Activated naive CD4-positive, alpha-beta T cell treated with anti-CD3 and anti-CD28 coated beads for 36 hours (primary cell): ENCODE results near the gene NGF. TPM values are rescaled to one million over a fixed set of nuclear protein-coding genes. Genes with fewer than 3 reads are reported as not detected.

Experiments
- CTCF ChIA-PET: fragments of 350-600 bp; sonication (Branson Sonifier 250); formaldehyde crosslinking; loops from one replicate; lab custom pipeline; 2021; ENCODE audit warnings: antibody characterized with exemption; lab: Charles Lee
- DNase-seq: peaks from one replicate; pipeline ENCODE4 v3.0.0-alpha.2; 2020
- H3K27ac Mint-ChIP-seq: one replicate; pipeline ENCODE4 v1.8.0; 2021; ENCODE audit warnings: mild to moderate bottlenecking, mixed read lengths
- H3K27me3 Mint-ChIP-seq: one replicate; pipeline ENCODE4 v1.8.0; 2021; ENCODE audit warnings: low read depth, mixed read lengths
- H3K36me3 Mint-ChIP-seq: one replicate; pipeline ENCODE4 v1.8.0; 2021; ENCODE audit warnings: low read depth, mixed read lengths
- H3K4me1 Mint-ChIP-seq: one replicate; pipeline ENCODE4 v1.8.0; 2021; ENCODE audit warnings: low read depth, mixed read lengths
- H3K4me3 Mint-ChIP-seq: one replicate; pipeline ENCODE4 v1.8.0; 2021; ENCODE audit warnings: mild to moderate bottlenecking, moderate library complexity, mixed read lengths
- H3K9me3 Mint-ChIP-seq: one replicate; pipeline ENCODE4 v1.8.0; 2021; ENCODE audit warnings: mixed read lengths
- intact Hi-C: fragments of 100-400 bp; cut with micrococcal nuclease; formaldehyde crosslinking; loops from one replicate; pipeline ENCODE4 v1.15.1; 2023
- total RNA-seq, 2 experiments: library from RNA; stranded (reverse); gene quantifications; one replicate each; pipeline ENCODE4 v1.2.3, GENCODE V29; 2021

NGF gene
- total RNA-seq, 2 experiments from 2014 or later, result not detected

DNA sequence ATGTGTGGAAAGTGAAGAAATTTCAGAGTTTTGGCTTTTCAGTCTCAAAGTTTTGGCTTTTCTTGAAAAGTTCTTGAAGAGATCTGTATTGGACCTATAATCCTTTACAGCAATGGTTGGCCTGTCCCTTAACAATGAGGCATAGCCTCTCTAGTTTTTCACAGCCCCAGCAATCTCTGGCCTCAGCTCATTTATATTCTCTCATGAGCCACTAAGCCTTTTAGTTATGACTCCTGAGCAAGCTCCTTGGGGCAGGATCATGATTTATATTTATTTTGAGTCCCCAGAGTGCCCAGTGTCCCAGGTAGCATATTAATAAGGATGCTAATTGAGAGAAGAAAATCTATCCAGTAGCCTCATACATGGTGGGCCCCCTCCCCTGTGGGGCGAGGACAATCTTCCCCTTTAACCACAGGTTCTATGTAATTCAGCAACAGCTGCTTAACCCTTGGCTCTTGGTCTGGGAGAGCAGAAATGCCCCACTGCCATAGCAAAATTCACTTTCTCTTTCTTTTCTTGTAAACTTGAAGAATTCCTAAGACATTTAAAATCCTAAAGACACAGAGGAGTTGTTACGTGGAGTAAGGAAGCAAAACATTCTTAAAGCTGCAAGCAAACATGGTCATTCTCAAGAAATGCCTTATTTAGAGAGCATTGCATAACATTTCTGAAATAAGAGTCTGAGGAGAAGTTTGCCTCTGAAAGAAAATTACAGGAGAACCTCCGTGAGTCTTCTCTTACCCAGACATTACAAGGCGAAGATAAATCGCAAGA lies 6.3 kb downstream of the NGF start:
- Mint-ChIP-seq H3K4me1 (no peaks in the 10 kb centered on the region), H3K27ac (no peak overlapping the region), H3K4me3 (no peak overlapping the region), H3K27me3 (peaks cover 19% of the 10 kb centered on the region), H3K36me3 (no peaks in the 10 kb centered on the region), H3K9me3 (no peaks in the 10 kb centered on the region)
- CTCF ChIA-PET, result no interaction called here
- intact Hi-C loops, result no loop called here
- DNase-seq, result no peak

DNA sequence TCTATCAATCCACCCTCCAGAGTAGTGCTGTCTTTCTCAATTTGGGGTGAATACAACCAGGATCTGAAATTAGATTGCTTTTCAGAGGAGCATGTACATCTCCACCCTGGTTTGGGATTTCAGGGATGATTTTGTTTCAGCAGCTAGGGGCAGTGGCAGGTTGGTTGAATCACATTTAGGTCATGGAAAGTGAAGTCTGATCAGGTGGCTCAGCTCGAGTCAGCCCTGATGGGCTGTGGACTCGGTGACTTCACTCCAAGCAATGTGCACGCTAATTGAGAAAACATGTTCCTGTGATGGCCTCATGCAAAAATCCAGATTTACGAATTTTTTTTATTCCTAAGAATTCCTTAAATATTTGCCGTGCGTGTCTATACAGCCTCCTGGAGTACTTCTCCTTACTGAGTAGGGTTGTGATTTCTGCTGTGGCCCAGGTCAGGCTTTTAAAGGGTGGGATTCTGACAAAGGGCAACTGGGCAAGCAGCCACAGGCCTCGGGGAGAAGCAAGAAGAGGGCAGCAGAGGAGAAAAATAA lies 7.5 kb downstream of the NGF start:
- Mint-ChIP-seq H3K27ac (no peak overlapping the region), H3K36me3 (no peaks in the 10 kb centered on the region), H3K27me3 (peaks cover 16% of the 10 kb centered on the region), H3K4me3 (no peak overlapping the region), H3K9me3 (no peaks in the 10 kb centered on the region), H3K4me1 (no peaks in the 10 kb centered on the region)
- no peak for DNase-seq
- intact Hi-C loops, result no loop called here
- CTCF ChIA-PET, result no interaction called here

DNA sequence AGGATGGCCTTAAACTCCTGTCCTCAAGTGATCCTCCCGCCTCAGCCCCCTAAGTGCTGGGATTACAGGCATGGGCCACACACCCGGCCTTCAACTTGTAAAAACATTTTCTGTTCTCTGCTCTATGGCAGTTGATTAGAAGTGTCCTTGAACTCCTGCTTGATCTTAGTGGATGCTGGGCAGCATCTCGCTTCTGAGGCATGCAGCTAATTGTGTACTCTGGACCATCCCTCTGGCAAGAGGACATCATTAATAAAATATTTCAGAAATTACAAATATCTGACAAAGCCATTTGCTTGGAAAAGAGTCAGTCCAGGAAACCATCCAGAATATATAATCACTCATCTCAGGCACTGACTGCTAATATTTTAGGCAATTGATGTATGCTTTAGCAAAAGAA lies 8.1 kb downstream of the NGF start:
- CTCF ChIA-PET, result no interaction called here
- H3K36me3 Mint-ChIP-seq, result no peaks in the 10 kb centered on the region
- no peak overlapping the region for H3K4me3 Mint-ChIP-seq
- no peaks in the 10 kb centered on the region for H3K4me1 Mint-ChIP-seq
- intact Hi-C loops, result no loop called here
- H3K27ac Mint-ChIP-seq, result no peak overlapping the region
- H3K27me3 Mint-ChIP-seq, result peaks cover 16% of the 10 kb centered on the region
- no peak for DNase-seq
- no peaks in the 10 kb centered on the region for H3K9me3 Mint-ChIP-seq

DNA sequence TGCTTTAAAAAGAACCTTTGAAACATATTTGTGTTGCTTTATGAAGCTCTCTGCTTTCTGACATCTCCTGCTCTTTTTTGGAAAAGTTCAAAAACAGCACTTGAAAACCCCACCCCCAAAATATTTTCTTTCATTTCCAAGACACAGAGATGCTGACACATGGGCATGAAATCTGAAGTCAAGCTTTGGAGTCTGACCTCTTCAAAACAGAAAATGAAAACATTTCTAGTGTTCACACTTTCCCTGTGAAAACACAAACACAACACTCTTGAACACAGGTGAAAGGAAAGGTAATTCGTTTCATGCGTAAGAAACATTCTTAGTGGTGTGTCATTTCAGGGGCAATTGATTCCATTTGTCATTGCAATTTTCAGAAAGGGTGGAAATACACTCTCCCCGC lies 10.8 kb downstream of the NGF start:
- Mint-ChIP-seq H3K27ac (no peak overlapping the region), H3K4me3 (no peak overlapping the region), H3K36me3 (no peaks in the 10 kb centered on the region), H3K27me3 (peaks cover 12% of the 10 kb centered on the region), H3K4me1 (no peaks in the 10 kb centered on the region), H3K9me3 (no peaks in the 10 kb centered on the region)
- intact Hi-C loops, result no loop called here
- DNase-seq, result no peak
- CTCF ChIA-PET, result no interaction called here

DNA sequence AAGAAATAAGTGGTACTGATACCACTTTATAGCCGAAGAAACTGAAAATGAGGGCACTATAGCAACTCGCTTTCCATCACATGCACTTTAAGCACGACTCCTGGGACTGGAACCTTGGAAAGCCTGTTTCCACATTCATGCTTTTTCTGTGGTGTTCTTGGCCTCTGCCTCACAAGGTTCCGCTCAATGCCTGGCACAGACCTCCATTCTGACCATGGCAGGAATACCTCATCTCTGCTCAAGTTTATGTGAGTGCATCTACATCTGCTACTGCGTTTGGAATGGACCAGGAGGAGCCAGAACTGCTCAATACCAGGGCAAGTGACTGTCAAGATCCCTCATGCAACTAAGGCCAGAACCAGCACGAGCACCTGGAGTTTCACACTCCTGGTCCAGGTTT lies 11.6 kb downstream of the NGF start:
- Mint-ChIP-seq H3K4me3 (no peak overlapping the region), H3K9me3 (no peaks in the 10 kb centered on the region), H3K27me3 (peaks cover 11% of the 10 kb centered on the region), H3K36me3 (no peaks in the 10 kb centered on the region), H3K27ac (no peak overlapping the region), H3K4me1 (no peaks in the 10 kb centered on the region)
- no peak for DNase-seq
- intact Hi-C loops, result no loop called here
- CTCF ChIA-PET, result no interaction called here

DNA sequence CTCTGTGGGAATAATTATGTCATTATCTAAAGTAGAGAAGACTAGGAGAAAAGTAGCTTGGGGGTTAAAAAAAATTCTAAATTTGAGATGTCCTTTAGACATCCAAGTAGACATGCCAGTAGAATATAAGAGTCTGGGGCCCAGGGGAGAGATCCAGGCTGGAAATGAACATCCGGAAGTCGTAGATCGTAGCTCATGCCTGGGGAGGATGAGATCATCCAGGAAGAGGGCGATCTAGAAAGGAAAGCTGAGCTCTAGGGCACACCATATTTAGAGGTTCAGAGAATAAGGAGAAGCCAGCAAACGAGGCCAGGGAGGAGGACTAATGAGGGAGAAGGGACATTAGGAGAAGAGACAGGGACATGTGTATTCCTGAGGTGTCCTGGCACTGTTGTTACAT lies 12.2 kb downstream of the NGF start:
- Mint-ChIP-seq H3K4me3 (no peak overlapping the region), H3K36me3 (no peaks in the 10 kb centered on the region), H3K4me1 (no peaks in the 10 kb centered on the region), H3K27me3 (peaks cover 11% of the 10 kb centered on the region), H3K9me3 (no peaks in the 10 kb centered on the region), H3K27ac (no peak overlapping the region)
- intact Hi-C loops, result no loop called here
- no peak for DNase-seq
- CTCF ChIA-PET, result no interaction called here

DNA sequence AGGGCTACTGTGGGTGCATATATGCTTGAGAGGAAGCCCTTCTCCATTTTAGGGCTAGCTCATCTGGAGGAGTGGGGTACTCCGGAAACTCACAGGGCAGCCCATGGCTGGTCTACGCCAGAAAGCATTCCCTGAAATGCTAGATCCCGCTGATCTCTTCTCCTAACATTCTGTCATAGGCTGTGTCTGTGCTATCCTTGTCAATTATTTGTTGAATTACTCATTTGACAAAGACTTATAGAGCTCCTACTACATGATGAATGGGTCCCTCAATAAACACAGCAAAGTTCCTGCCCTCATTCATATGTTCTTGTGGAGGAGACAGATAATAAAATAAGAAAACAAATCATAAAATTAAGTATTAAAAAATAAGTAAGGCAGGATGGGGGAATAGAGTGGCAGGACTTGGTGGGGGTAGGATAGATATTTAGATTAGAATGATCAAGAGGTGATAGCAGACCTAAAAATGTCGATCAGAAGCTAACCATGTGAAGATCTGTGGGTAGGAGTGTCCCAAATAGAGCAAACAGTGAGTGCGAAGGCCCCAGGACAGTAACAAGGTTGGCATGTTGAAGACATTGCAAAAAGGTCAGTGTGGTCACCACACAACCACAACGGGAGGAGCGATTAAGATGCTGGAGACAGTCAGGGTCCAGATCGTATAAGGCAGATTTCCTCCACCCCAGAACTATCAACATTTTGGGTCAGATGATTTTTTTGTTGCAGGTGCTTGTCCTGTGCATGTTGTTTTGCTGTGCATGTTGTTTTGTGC lies 13.2 kb downstream of the NGF start:
- Mint-ChIP-seq H3K4me3 (no peak overlapping the region), H3K9me3 (no peaks in the 10 kb centered on the region), H3K27ac (no peak overlapping the region), H3K4me1 (no peaks in the 10 kb centered on the region), H3K36me3 (no peaks in the 10 kb centered on the region), H3K27me3 (peaks cover 11% of the 10 kb centered on the region)
- CTCF ChIA-PET, result no interaction called here
- no peak for DNase-seq
- intact Hi-C loops, result no loop called here

DNA sequence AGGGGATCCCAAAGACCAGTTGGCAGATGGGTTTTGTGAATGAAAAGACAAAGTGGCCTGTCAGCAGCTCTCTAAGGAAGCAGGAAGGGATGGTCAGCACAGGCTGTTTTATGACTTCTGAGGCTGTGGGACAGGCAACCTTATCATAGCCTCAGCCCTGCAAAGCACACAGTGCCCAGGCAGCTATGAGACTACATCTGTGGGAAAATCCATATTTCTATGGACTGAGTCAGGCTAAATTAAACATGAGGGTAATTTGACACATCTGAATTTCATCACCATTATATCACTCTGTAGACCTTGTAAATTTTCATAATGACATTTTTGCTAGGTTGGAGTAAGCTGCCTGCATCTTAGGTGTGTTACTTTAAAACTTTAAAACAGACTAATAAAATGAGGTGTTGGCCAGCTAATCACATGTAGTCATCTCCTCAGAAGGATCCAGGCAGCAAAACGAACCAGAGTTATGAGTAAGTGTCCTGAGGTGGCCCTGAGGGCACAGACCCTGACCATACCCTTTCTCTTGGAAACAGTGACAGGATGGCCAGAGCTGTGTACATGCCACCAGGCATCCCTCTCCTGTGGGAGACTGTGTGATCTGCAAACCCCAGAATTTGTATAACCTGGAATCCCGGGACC lies 14.6 kb downstream of the NGF start:
- Mint-ChIP-seq H3K4me1 (no peaks in the 10 kb centered on the region), H3K36me3 (no peaks in the 10 kb centered on the region), H3K9me3 (no peaks in the 10 kb centered on the region), H3K27me3 (peaks cover 11% of the 10 kb centered on the region), H3K4me3 (no peak overlapping the region), H3K27ac (no peak overlapping the region)
- intact Hi-C loops, result no loop called here
- CTCF ChIA-PET, result no interaction called here
- no peak for DNase-seq

DNA sequence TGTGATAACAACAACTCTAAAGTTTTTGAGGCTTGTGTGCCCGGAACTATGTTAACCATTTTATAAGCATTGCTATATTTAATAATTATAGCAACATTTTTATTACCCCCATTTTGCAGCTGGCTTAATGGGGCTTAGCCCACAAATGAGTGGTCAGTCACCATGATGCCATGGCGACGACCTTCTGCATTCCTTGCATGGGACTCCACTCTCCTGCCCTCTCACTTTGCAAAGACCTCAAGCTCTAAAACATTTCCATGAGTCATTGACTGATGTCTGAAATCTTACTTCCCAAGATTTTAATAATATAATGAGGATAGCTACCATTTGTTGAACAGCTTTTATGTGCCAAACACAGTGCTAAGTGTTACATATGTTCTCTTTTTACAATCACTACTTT lies 15.4 kb downstream of the NGF start:
- peaks cover 8% of the 10 kb centered on the region for H3K27me3 Mint-ChIP-seq
- H3K9me3 Mint-ChIP-seq, result no peaks in the 10 kb centered on the region
- no peaks in the 10 kb centered on the region for H3K36me3 Mint-ChIP-seq
- intact Hi-C loops, result no loop called here
- H3K27ac Mint-ChIP-seq, result no peak overlapping the region
- CTCF ChIA-PET, result interaction anchor here (1.2 kb wide), 1 partner anchor 273 kb away, joined by 3 read pairs; no protein-coding TSS in a partner anchor
- H3K4me1 Mint-ChIP-seq, result no peaks in the 10 kb centered on the region
- no peak for DNase-seq
- H3K4me3 Mint-ChIP-seq, result no peak overlapping the region

DNA sequence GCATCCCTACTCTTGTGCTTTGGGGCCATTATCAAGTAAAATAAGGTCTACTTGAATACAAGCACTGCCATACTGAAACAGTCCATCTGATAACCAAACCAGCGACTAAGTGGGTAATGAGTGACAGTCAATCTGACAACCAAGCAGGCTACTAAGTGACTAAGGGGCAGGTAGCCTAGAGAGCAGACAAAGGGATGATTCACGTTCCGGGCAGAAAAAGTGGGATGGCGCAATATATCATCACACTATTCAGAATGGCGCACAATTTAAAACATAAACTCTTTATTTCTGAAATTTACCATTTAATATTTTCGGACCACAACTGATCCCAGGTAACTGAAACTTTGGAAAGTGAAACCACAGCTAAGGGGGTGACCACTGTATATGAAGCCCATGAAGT lies 17.7 kb downstream of the NGF start:
- no peak overlapping the region for H3K4me3 Mint-ChIP-seq
- CTCF ChIA-PET, result no interaction called here

DNA sequence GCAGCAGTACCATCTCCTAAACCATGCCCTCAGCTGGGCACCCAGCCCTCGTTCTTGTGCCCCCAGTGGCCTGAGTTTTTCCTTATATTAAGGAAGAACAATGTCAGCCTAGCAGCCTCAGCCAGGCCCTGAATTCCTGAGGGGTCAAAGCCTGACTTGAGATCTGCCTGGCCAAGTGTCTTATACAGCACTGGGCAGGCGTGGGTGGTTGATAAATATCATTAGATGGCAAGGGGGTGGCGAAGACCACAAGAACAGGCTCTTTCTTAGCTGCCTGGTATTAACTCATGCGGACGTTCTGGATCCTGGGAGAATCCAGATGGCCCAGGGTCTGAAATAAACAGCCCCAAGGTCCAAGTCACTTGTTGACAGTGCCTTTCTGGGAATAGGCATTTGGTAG lies 18.3 kb downstream of the NGF start:
- DNase-seq, result no peak
- Mint-ChIP-seq H3K9me3 (no peaks in the 10 kb centered on the region), H3K4me1 (no peaks in the 10 kb centered on the region), H3K27me3 (peaks cover 3% of the 10 kb centered on the region), H3K27ac (no peak overlapping the region), H3K4me3 (no peak overlapping the region), H3K36me3 (no peaks in the 10 kb centered on the region)
- CTCF ChIA-PET, result no interaction called here
- intact Hi-C loops, result no loop called here

More for the DNA sequence above, 17.7 kb downstream of the NGF start:
- Mint-ChIP-seq H3K27ac (no peak overlapping the region), H3K36me3 (no peaks in the 10 kb centered on the region), H3K4me1 (no peaks in the 10 kb centered on the region), H3K9me3 (no peaks in the 10 kb centered on the region), H3K27me3 (peaks cover 3% of the 10 kb centered on the region)
- intact Hi-C loops, result no loop called here
- DNase-seq, result no peak

DNA sequence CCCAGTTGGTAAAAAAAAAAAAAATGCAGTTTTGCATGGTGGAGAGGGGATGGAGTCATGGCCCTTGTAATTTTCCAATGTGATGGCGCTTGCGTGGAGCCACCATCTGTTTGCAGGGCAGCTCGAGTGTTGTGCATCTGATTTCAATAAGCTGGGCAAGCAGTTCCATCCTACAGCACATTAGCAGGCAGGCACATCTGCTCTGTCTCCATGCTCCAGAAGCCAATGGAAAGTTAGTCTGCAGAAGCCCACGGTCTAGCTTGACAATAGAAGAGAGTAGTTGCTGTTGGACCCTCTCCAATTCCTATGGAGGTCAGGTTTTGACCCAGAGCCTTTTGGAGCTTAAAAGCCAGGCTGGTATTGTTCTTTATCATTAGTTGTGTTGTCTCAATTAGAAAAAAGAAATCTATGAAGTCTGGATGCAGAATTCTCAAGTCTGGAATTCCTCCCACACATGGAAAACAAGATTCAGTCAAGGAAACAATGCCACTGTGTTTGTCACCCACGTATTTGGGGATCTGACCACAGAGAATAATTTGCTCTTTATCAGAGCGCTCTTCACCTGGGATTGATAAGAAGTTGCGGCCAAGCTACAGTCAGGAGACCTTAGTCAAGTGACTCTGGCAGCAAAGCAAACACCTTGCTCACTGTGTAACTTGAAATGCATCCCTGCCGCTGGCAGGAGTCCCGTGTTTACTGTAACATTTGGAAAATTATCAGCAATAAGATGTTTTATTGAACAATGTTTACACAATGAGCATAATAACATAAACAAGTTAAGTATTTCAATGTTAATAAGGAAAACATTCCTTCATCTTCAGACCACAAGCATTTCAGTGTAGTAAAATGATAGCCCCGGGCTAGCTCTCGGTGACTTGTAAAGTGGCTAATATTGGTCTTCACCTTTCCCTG lies 20.7 kb downstream of the NGF start:
- Mint-ChIP-seq H3K4me1 (no peaks in the 10 kb centered on the region), H3K27ac (no peak overlapping the region), H3K9me3 (no peaks in the 10 kb centered on the region), H3K4me3 (no peak overlapping the region), H3K27me3 (no peaks in the 10 kb centered on the region), H3K36me3 (no peaks in the 10 kb centered on the region)
- intact Hi-C loops, result no loop called here
- CTCF ChIA-PET, result no interaction called here
- DNase-seq, result no peak
